GM21529 (cell line): ENCODE results near the gene PTPMT1.
A peak's percentile ranks its signal among the peaks of the same experiment; 100 is the strongest.
"Not testable (repeated sequence)": the region's sequence is repeated elsewhere in the genome, so short reads cannot be mapped to it uniquely, and the experiment has no call there.

ENCODE experiments used
- ATAC-seq: cut with Tn5 transposase; IDR thresholded peaks from one replicate; pipeline ENCODE4 v1.9.1; 2021; ENCODE audit not compliant: unreplicated experiment

Gene PTPMT1

GRCh38 chr11:47545298-47545697 is 20.1 kb upstream of the PTPMT1 start:
- ATAC-seq = no peak

- not testable (repeated sequence) for ATAC-seq
Measured at GRCh38 chr11:47546274-47546673, 19.1 kb upstream of the PTPMT1 start.

- ATAC-seq = no peak
Measured at GRCh38 chr11:47550288-47551047, 14.9 kb upstream of the PTPMT1 start.

DNA sequence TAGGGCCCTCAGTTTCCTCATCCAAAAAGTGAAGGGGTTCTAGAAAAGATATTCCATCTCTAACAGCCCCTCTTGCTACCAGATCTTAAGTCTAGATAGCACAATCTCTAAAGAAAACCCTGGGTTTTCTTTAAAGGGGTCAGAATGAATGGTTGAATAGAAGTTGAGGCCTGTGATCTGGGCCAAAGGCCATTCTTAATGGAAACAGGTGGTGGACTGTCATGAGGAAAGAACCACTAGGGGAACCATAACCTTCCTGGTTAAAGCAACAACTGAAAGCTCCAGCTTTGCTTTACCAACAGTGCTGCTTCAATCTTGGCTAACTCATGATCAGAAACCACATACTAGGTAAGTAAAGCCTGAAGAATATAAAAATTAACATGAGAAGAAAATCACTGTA is 14.3 kb upstream of the PTPMT1 start:
- ATAC-seq = no peak

- ATAC-seq = peak; percentile 9
Measured at GRCh38 chr11:47552056-47552565, 13.3 kb upstream of the PTPMT1 start.

DNA sequence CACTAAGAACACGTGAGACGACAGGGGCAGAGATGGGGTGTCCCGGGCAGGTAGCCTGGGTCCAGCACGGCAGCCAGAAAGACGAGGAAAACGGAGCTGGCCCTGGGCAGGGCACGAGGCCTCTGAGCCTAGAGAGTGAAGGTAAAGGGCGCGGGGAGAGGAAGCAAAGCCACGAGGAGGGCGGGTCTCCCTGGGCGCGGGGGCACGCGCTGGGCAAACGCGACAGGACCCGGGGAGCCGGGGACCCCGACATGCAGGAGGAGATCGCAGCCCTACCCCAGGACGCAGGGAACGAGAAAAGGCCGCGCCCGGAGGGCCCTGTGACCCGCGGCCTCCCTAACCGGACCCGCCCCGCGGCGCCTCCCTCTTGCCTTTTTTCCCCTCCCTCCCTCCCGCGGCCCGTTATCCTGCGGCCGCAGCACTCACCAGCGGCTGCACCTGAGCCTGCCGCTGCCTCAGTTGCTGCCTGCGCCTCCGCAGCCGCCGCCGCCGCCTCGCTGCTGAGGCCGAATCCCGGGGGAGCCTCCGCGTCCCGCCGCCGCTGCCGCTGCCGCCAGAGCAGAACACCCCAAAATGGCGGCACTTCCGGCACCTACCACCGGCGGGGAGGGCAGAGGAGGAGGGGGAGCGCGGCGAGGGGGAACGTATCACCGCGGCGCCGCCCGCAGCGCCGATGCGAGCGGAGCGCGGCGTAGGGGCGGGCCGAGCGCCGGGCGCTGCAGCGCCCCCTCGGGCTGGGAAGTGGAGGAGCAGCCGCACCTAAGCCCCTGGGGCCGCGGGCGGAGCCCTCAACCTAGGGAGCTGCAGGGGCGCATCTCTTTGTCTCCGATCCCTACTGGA is 12.6 kb upstream of the PTPMT1 start, which contains the start of gene CELF1:
CELF1 (minus strand) TSS at position 567 of the 840 bp plus-strand sequence. CDS start 53,609 bp downstream, outside the sequence.
- peak; percentile 89 for ATAC-seq

DNA sequence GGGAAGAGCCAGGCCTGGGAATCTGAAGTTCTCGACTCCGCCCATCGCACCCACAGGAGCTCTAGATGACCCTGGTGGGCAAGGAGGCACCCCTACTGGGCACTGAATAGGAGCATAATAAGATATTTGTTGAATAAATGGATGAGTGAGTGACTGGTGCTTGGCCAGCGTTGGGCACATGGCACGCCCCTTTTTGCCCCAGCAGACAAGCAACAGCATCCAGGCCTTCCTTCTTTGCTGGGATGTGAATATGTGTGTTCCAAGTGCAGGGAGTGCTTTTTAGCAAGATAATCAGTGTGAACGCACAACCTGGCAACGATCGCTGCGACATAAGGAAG is 12.0 kb upstream of the PTPMT1 start:
- peak; percentile 32 for ATAC-seq

DNA sequence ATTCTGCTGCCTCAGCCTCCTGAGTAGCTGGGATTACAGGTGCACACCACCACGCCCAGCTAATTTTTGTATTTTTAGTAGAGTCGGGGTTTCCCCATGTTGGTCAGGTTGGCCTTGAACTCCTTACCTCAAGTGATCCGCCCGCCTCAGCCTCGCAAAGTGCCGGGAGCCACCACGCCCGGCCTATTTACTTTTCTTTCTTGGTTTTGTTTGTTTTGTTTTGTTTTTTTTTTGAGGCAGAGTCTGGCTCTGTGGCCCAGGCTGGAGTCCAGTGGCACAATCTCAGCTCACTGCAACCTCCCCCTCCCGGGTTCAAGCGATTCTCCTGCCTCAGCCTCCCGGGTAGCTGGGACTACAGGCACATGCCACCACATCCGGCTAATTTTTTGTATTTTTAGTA is 8.4 kb upstream of the PTPMT1 start:
- ATAC-seq = not testable (repeated sequence)

DNA sequence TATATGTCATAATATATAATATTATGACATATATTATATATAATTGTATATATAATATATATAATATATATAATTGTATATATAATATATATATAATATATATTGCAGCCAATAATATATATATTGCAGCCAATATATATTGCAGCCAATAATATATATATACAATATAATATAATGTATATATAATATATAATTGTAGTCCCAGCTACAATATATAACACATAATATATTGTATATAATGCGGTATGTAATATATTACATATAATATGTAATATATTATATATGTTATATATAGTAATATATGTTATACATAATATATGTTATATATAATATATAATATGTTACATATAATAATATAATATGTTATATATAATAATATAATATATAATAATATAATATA is 6.7 kb upstream of the PTPMT1 start:
- no peak for ATAC-seq

GRCh38 chr11:47560426-47560825 is 5.0 kb upstream of the PTPMT1 start:
- ATAC-seq = no peak

DNA sequence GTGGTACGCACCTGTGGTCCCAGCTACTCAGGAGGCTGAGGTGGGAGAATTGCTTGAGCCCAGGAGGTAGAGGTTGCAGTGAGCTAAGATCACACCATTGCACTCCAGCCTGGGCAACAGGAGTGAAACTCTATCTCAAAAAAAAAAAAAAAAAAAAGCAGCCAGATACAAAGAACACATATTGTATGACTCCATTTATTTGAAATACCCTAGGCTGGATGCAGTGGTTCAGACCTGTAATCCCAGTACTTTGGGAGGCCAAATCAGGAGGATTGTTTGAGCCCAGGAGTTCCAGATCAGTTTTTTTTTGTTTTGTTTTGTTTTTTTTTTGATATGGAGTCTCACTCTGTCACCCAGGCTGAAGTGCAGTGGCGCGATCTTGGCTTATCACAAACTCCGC is 3.0 kb upstream of the PTPMT1 start:
- ATAC-seq = not testable (repeated sequence)

GRCh38 chr11:47564366-47564765 is 1.0 kb upstream of the PTPMT1 start:
- not testable (repeated sequence) for ATAC-seq

DNA sequence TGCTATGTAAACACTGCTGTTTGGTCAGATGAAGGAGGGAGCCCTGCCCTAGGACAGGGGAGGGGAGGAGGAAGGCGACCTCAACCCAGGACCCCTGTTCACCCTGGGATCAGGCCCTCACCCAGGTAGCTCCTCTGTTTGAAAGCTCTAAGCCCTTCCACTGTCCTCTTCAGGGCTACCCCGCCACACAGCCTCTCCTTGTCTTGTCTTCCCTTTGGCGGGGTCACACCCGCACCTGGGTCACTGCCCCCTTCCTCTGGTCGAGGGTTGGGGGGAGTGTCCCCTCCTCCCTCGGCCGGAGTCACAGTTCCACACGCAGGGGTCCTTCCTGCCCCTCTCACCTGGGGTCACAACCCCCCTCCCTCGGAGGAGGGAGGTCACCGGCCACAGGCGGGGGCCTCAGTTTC is 463 bp upstream of the PTPMT1 start:
- peak; percentile 14 for ATAC-seq

DNA sequence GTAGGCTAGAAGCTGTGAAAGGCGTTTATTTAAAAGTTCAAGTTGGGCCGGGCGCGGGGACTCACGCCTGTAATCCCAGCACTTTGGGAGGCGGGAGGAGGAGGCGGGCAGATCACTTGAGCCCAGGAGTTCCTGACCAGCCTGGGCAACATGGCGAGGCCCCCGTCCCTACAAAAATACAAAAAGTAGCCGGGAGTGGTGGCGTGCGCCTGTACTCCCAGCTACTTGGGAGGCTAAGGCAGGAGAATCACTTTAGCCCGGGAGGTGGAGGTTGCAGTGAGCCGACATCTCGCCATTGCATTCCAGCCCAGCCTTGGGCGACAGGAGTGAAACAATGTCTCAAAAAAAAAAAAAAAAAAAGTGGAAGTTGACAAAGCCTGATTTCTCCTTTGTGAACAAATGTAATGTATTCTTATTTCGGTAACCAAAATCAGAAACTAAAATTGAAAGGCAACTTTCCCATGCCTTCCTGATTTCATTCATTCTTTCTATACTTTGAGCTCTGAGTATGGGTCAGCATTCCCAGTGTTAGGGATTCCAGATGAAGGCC is 825 bp downstream of the PTPMT1 start:
- ATAC-seq = no peak

DNA sequence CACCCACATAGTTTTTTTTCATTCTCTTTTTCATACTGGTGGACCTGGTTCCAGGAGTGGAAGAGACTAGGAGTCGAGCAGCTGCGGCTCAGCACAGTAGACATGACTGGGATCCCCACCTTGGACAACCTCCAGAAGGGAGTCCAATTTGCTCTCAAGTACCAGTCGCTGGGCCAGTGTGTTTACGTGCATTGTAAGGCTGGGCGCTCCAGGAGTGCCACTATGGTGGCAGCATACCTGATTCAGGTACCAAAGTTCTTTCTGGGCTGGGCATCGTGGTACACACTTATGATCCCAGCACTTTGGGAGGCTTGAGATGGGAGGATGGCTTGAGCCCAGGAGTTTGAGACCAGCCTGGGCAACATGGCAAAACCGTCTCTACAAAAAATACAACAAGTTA is 4.2 kb downstream of the PTPMT1 start:
- no peak for ATAC-seq

- no peak for ATAC-seq
Measured at GRCh38 chr11:47570651-47571356, 5.4 kb downstream of the PTPMT1 start.

DNA sequence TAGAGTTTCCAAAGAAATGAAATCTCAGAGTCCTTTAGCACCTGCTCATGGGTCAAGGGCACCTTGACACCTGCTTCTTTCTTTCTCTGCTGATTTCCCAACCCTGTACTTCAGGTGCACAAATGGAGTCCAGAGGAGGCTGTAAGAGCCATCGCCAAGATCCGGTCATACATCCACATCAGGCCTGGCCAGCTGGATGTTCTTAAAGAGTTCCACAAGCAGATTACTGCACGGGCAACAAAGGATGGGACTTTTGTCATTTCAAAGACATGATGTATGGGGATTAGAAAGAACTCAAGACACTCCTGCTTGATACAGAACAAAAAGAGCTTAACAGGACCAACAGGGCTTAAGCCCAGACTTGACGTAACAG is 5.9 kb downstream of the PTPMT1 start:
- ATAC-seq = no peak

- no peak for ATAC-seq
Measured at GRCh38 chr11:47571895-47572294, 6.5 kb downstream of the PTPMT1 start.

- no peak for ATAC-seq
Measured at GRCh38 chr11:47572715-47573255, 7.4 kb downstream of the PTPMT1 start.

DNA sequence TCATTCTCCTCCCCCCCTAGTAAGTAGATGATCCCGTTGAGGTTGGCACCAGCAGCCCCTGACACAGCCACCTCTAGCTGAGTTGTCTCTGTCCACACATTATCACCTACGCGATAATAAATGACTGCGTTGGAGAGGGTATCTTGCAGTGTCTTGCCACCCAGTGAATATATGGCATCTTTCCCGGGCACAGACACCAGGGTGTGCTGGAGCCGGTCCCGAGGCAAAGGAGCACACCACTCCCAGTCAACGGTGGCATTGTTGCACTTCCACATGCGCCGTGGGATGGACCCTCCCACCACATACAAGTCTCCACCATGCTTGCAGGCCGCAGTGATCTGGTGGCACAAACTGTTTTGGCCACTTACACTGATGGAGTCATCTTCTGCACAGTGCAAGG is 7.9 kb downstream of the PTPMT1 start:
- no peak for ATAC-seq
